ENCODE measurements around the gene RRN3. TPM values are rescaled to one million over a fixed set of nuclear protein-coding genes. Genes with fewer than 3 reads are reported as not detected.
"Not testable (repeated sequence)": the region's sequence is repeated elsewhere in the genome, so short reads cannot be mapped to it uniquely, and the experiment has no call there.

RRN3 gene
- total RNA-seq, 1 donor from 2014 or later = 31.5 TPM

DNA sequence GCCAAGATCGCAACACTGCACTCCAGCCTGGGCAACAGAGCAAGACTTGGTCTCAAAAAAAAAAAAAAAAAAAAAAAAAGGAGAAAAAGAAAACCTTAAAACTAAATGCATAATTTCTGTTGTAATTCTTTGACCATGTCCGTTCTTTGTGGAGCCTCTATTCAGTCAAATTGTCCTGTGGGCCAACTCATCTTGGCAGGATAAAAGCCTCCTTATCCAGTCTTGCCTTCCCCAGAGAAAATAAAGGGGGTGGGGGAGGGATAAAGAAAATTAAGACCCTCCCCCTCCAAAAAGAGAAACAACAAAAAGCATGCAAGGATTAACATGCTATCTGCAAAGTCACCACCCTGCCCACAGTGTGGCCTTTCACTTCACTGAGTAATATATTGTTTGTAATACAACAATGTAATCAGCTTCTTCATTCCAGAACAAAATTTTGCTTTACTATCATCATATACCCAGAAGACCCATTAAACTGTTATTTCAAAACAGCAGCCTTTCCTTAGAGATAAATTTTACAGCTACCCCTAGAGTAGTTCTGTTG lies 5.4 kb upstream of the RRN3 start:
- not testable (repeated sequence) for DNase-seq

DNA sequence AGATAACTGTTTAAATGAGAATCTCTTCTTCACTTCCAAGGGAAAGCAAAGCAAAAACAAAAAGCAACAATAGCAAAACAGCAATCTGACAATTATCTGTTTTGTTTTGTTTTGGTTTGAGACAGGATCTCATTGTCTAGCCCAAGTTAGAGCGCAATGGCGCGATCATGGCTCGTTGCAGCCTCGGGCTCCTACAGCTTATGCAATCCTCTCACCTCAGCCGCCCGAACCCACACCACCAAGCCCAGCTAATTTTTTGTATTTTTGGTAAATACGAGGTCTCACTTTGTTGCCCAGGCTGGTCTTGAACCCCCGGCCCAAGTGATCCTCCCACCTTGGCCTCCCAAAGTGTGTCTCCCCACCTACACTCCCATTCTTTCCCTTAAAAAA lies 2.5 kb upstream of the RRN3 start:
- not testable (repeated sequence) for DNase-seq

DNA sequence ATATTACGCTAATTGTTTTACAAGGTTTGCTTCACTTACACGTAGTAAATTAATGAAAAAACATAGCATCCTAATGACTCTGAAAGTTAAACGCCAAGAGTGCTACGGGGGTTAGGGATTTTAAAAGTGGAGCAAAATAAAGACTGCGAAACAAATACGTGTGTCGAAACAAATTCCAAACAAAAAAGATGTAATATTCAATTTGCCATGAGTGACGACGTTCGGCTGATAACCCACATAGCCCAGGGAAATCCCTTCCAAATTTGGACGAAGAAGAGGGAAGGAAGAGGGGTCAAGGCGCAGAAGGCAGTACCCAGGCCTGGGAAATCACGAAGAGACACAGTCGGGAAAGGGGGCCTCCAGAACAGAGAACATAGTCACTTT lies 509 bp downstream of the RRN3 start:
- not testable (repeated sequence) for DNase-seq

DNA sequence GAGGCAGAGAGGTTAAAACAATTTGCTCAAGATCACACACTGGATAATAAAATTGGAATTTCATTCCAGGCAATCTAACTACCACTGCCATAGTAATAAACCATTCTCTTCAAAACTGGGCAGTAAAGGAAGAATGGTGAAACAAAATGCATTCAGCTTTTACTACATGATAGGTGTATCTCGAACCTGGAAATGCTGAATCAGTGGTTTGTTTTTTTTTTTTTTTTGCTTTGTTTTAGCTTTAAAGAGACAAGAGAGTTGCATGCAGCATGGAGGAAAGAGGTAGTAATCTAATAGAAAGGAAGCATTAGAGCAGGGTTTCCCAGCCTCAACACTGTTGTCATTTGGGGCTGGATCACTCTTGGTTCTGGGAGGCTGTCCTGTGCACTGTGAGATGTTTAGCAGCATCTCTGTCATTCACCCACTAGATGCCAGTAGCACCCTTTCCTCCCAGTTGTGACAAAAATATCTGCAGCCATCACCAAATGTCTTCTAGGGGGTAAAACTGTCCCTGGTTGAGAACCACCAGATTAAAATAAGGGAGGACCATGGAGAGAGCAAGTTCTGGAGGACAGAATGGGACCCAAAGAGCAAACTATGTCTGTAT lies 3.3 kb downstream of the RRN3 start:
- DNase-seq = not testable (repeated sequence)

DNA sequence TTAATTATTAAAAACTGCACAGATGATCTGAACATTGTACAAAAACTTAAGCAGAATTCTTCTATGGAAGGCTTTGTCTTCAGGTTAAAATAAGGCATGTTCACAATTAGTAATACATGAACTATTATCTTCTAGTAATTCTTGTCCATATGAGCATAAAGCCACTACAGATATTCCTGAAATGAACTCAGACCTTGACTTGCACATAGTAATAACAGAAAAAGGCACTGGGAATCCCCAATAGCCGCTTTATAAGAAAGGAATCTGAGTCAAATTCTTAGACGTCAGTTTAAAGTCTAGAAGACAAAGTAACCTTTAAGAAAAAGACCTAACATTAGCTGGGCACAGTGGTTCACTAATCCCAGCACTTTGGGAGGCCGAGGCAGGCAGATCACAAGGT lies 11.3 kb downstream of the RRN3 start:
- DNase-seq = not testable (repeated sequence)

DNA sequence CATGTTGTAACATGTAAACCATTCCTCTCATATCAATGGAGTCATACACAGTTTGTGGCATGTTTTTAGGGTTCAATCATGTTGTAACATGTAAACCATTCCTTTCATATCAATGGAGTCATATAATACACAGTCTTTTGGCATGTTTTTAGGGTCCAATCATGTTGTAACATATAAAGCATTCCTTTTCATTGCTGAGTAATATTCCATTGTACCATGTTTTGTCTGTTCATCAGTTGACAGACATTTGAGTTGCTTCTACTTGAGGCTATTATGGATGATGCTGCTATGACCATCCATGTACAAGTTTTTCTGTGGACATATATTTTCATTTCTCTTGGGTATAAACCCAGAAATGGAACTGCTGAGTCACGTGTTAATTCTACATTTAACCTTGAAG lies 13.2 kb downstream of the RRN3 start:
- DNase-seq = not testable (repeated sequence)

DNA sequence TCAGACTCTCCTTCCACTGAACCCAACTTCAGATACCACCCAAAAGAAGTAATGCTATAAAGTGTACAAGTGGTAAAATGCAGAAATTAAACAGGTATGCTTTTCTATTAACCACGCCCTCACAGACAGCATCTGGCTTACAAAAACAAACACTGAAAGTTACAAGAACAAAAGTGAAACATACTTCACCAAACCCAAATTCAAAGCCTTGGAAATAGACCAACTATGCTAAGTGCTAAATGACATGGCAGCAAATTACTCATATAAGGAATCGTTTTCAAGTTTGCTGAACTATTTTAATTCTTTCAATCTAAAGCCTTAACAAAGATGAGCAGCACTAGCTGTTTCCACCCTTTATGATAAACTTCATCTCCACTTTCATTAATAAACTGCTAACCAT lies 17.9 kb downstream of the RRN3 start:
- not testable (repeated sequence) for DNase-seq

DNA sequence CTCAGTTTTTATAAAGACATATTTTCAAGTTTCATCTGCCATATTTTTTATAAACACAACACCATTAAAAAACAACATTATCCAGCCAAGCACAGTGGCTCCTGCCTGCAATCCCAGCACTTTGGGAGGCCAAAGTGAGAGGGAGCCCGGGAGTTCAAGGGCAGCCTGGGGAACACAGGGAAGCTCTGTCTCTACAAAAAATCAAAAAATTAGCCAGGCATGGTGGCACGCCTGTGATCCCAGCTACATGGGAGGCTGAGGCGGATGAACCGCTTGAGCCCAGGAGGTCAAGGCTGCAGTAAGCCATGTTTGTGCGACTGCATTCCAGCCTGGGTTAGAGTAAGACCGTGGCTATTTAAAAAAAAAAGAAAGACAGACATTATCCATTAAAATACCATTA lies 21.0 kb downstream of the RRN3 start:
- no peak for DNase-seq

DNA sequence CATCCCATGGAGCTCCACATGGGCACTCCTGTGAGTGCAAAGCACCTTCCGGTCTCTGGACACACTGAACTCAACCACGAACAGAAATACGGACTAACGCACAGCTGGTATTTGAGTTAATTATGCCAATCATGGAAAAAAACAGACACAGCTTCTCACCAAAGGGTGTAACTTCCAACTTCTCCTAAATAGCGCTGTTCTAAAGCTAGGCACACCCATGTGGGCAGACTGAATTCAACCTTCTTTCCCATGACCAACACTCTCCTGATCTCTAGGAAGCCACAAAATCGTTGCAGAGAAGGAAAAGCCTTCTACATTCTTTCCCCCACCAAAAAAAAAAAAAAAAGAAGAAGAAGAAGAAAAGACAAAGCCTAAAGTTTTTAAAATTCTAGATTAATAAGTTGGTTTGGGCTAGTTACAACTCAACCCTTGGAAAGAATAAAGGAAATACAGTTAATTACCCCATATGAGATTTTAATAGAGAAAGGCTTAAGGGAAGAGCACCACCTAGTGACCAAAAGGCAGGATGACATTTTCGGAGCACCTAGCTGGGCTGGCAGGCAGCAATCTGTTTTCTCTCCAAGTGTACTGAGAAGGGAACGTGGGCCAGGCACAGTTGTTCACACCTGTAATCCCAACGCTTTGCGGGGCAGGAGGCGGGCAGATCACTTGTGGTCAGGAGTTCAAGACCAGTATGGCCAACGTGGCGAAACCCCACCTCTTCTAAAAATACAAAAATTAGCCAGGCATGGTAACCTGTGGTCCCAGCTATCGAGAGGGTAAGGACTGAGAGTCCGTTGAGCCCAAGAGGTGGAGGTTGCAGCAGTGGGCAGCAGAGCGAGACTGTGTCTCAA lies 21.9 kb downstream of the RRN3 start:
- DNase-seq = not testable (repeated sequence)

DNA sequence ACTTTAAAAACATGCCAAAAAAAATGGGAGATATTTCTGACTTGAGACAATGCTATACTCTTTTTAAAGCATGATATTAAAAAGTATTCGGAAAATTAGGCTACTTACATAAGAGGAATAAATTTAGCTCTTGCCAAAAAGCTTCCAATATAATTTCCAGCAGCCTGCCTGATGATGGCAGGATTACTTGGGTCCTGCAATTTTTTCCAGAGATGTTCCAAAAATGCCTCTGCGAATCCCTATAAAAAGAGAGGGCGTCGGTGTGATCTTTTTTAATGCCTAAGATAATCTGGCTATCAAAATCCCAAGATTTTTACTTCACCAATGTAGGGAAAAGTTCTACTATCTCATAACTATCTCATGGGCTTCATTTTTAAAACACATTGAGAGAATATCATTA lies 23.1 kb downstream of the RRN3 start:
- not testable (repeated sequence) for DNase-seq

DNA sequence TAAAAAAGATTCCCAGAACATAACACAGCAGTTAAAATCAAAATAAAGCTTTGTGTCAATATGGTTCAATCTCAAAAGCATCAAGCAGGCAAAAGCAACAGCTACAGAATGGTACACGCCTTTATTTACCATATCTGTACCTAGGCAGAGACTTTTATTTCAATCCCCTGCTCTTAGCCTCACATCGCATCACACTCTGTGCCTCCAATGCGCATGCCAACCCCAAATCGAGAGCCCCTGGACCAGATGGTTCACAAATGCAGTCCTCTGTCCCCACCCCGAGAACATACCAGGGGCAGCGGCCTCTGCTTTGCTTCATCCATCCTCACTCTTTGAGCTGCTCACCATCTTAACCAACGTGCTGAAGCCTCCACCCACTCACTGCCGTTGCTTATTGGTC lies 27.4 kb downstream of the RRN3 start:
- not testable (repeated sequence) for DNase-seq

DNA sequence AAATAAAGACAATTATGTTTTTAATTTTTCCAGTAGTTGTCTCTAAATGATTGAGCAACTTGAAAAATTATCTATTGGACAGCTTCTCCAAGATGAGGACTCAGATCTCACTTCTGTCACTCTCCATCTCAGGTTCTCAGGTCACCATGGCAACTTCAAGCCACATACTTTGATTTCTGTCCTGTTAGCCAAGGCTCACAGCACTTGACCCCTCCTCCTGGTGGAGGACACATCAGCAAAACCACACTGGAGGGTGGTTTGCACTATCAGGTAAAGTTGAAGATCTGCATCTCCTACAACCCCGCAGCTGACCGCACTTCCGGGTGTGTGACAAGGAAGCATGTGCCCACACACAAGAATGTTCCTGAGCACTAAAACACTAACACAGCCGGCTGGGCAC lies 28.1 kb downstream of the RRN3 start:
- not testable (repeated sequence) for DNase-seq

DNA sequence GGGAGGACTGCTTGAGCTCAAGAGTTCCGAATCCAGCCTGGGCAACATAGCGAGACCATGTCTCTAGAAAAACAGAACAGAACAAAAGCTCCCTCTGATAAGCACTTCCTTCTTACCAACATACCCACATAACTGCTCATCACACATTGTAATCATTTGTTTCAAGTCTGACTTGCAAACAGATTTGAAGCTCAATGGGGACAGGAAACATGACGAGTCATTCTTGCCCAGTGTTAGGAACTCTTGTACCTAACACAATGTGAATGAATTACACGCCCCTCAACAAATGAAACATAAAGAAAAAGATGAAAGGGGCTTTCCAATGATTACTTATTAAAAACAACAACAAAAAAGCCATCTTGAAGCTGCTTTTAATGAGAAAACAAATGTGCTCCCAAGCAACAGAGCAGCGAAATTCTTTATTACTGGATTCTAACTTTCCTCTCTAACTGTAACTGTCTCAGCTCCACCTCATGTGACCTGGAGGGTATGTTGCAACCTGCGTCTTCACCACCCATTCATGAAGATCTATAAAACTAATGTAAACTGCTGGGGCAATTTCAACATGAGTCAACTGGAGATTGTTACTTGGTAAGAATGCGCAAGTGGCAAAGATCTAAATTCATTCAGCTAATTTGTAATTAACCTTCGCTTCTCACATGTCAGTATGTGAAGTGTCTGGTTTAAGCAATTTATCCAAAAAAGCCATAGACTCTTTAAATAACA lies 31.8 kb downstream of the RRN3 start:
- DNase-seq = not testable (repeated sequence)

DNA sequence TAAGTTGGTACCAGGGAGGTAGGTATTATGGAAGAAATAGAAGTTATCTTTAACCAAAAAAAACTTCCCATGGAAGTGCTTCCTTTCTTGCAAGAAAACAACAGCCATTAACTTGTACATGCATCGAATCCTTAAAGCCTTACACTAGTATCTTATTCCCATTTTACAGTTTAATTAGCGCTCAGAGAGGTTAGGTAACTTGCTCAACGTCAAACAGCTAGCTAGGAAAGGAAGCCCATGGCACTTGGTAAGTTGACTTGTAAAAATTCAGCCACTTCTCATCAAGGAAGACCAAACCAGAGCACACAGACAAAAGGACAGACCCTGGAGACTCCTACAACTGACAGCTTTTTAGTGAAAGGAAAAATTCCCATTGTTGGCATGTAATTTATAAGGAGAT lies 34.7 kb downstream of the RRN3 start:
- DNase-seq = no peak

DNA sequence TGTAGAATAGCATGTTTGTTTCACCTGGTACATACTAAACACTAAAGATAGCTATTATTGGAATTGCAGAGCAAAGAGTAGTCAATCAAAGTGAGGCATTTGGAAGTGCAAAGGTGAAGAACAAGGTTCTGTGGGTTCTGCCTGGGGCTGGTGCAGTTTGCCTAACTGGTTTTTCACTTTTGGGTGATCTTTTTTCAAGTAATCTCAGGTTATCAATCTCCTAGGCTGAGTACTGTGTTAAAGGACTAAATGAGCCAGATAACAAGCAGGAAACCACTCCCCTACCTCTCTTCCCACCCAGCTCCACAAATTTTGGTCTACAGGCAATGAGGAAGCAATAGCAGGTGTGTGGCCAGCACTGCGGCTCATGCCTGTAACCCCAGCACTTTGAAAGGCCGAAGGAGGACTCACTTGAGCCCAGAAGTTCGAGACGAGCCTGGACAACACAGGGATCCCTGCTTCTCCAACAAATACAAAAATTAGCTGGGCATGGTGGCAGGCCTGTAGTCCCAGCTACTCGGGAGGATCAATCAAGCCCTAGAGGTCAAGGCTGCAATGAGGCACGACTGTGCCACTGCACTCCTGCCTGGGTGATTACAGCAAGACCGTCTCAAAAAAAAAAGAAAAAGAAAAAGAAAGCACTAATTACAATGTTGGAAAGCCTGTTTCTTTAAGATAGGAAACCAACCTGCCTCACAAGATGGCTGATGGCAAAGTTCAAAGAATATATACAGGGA lies 36.2 kb downstream of the RRN3 start:
- DNase-seq = no peak

DNA sequence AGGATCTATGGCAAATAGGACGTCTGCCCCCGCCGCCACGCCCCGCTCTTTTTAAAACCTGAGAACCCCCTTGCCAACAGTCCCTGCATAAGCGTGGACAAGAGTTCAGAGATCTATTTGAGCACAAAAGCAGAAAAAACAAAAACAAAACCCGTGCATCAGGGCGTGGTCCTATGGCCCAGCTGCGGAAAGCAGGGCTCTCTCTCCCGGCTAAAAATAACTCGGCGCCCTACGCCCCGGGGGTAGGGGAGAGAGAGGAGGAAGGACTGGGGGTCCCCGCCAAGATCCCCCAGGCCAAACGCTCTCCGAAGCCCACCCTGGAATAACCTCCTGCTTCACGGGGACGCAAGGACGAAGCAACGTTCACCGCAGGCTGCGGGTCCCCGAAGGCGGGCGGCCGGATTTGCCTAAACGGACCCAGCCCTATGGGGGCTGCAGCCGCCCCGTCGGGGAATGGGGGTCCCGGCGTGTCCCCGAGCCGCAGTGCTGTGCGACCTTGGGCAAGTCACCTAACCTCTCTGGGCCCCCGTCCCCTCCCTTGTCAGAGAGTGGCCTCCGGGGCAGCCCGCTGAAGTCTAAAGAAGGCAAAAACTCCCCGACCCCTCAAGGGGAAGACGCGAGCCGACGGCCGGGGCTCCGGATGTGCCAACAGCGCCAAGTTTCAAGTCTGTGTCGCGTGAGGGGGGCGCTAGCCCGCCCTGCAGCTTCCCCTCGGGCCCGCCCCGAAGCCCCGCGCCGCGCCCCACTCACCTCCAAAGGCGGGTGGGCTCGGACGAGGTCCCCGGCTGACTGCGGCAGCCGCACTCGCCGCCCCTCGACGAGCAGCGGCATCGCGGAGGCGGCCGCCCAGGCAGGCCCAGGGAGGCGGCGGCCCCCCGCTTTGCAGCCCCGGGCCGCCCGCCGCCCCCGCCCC lies 38.7 kb downstream of the RRN3 start:
- peak; percentile 71 for DNase-seq

DNA sequence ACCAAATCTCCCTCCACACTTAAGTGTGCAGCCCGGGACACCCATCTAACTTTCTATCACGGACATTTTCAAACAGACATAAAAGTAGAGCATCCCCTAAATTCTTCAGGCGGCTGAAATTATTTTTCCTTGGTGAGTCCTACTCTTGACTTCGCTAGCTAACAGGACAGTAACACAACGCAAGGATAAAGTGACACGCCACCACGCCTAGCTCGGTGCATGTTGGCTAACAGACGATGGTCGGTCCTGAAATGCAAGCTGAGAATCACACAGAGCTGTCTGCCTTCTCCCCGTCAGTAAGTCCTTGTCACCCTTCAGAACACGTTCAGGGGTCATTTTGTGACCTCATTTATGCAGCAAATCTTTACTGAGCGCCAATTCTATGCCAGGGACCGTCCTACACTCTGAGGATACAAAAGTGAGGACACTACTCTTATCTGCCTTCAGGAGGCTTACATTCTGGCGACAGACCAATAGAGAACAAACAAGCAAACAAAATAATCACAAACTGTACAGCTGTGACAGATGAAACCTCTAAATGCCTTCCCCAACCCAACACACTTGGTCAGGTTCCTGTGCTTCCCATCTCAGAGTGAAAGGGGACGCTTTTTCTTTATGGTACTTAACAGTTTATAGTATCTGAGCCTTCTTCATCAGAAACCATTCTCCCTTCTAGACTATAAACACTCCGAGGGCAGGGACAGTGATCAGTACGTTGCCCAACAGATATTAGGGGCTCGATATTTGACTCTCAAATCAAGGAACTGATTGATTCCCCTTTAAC lies 39.5 kb downstream of the RRN3 start:
- DNase-seq = no peak

DNA sequence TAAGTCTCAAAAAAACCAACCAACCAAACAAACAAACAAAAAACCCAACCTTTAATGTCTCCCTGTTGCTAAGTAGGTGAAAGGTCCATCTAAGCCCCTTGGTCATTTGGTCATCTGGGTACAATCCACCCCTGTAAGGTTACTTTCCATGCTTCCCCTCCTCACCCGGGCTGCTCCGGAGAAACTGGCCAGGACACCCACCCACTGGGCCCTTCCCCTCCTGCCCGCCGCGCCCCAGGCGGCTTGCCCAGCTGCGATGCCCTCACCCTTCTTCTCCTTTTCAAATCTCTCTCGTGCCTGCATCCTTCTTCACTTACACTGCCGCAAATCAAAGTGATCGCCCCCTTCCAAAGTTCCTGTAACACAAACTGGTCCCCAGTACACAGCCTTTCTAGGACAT lies 40.2 kb downstream of the RRN3 start:
- DNase-seq = no peak

DNA sequence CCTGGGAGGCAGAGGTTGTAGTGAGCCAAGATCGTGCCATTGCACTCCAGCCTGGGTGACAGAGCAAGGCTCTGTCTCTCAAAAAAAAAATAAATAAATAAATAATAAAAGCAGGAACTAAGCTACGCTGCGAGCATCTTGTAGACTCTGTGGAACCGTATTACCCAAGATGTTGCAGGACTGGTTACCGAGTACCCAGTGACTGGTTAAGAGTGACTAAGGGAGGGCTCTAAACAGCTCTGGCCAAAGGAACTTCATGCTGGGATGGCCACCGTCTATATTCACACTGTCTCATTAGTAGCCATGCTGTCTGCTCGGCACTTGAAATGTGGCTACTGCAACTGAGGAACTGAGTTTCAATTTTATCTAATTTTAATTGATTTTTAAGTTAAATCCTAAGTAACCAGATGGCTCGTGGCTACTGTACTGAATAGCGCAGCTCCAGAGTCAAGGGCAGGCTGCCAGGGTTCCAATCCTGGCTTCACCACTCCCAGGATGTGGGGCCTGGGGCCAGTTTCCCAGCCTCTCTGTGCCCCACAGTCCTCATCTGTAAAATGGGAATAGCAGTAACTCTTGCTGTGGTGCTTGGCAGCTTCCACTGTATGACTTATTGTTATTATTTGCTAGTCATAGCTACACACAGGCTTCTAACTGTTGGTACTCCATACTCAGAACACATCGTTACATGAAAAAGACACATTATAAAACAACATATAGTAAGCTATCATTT lies 41.2 kb downstream of the RRN3 start:
- DNase-seq = no peak

Measured in skin of body (tissue), 2 donors.